ENCODE measurements around the gene STX11.

- TF ChIP-seq CTCF (conservative IDR thresholded peaks at IDR 0.05) (no peak), EZH2 (IDR thresholded peaks at IDR 0.05; ENCODE audit: low read depth) (no peak)
These were observed 36.7 kb downstream of the STX11 start for GRCh38 chr6:144186817-144187625.
